Renal cortex interstitium (tissue), 11 donors: Measurements from ENCODE around the gene ELAVL3. TPM values are rescaled to one million over a fixed set of nuclear protein-coding genes. Genes with fewer than 3 reads are reported as not detected.
"Not testable (repeated sequence)": the region's sequence is repeated elsewhere in the genome, so short reads cannot be mapped to it uniquely, and the experiment has no call there.

ENCODE experiments used
- DNase-seq, 11 donors: peaks; one replicate each; pipeline ENCODE4 v3.0.0-alpha.2; 2013; ENCODE audit warnings: low read depth in 9 of 11, low spot score in 4 of 11; ENCODE audit errors: extremely low read depth in 1 of 11
- polyA plus RNA-seq, 3 donors: library from polyadenylated mRNA; unstranded; fragments of 120-200 nt; gene quantifications; one replicate each; pipeline ENCODE4 v1.2.1, GENCODE V29; 2013; ENCODE audit not compliant: insufficient read length in 3 of 3

ELAVL3 gene
- polyA plus RNA-seq, 3 donors, result 0.19 to 0.52 (median 0.20) TPM

- no peak for DNase-seq
Measured at GRCh38 chr19:11495481-11495880, 14.6 kb upstream of the ELAVL3 start.

DNA sequence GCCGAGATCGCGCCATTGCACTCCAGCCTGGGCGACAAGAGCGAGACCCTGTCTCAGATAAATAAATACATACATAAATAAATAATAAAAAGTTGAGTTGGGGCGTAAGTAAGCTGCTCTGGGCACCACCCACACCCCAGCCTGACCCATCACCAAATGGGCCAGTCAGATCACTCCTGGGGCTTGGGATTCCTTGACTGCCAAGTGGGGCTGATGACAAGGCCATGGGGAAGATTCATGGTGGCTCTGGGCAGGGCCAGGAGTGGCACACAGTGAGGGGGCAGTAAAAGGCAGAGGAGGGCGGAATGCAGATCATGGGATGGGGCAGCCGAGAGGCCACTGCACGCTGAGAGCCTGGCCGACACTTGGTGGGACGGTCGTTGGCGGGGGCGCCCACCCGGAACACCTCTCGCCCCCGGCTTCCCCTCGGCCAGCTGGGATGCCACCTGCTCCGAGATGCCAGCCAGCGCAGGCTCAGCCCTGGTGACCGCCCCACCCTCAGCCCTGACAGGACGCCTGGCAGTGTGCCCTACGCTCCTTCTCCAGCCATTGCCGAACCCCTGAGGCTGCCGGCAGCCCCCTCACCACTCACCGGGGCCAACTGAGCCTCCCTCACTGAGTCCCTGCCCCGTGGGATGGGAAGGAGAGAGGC, 13.9 kb upstream of the ELAVL3 start:
- DNase-seq, result no peak

GRCh38 chr19:11489378-11489777, 8.5 kb upstream of the ELAVL3 start:
- no peak for DNase-seq

DNA sequence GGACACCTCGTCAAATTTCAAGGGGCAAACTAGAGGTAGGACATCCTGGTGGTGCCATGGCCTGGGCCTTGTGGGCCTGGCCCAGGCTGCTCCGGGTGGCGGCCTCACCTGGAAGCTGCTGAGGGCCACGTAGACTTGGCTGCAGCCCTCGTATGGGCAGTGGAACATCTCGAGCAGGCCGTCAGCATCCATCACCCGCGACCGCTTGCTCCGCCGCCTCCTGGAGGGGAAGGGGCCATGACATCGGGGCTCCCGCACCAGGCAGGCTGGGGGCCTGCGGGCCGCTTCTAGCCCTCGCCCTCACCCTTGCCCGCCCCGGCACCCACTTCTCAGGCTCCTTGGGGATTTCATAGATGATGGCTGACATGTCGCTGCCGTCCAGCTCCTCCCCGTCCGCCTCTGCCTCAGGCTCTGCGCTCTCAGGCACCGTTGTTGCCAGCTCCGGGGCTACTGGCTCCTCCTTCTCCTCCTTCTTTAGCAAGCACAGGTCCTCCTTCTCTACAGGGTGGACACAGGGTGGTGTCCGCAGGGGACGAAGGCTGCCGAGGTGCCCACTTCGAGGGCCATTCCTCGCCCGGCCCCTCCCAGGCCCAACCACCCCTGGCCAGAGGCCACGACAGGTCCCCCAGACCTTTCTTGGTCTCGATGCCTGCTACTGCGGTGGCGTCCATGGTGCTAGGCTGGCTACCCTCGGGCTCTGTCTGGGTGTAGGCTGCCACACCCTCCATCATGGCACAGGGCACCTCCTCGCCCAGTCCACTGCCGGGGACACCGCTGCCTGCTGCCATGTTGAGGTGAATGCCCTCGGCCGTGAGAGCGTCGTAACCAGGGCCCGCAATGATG, 6.0 kb upstream of the ELAVL3 start:
- DNase-seq, result no peak

GRCh38 chr19:11485245-11485837, 4.5 kb upstream of the ELAVL3 start:
- DNase-seq, result no peak

GRCh38 chr19:11483366-11484111, 2.7 kb upstream of the ELAVL3 start:
- no peak for DNase-seq

- peak in 9 of 11 donors; percentile 40 to 74 (median 65) for DNase-seq
Measured at GRCh38 chr19:11482384-11483050, 1.7 kb upstream of the ELAVL3 start.

DNA sequence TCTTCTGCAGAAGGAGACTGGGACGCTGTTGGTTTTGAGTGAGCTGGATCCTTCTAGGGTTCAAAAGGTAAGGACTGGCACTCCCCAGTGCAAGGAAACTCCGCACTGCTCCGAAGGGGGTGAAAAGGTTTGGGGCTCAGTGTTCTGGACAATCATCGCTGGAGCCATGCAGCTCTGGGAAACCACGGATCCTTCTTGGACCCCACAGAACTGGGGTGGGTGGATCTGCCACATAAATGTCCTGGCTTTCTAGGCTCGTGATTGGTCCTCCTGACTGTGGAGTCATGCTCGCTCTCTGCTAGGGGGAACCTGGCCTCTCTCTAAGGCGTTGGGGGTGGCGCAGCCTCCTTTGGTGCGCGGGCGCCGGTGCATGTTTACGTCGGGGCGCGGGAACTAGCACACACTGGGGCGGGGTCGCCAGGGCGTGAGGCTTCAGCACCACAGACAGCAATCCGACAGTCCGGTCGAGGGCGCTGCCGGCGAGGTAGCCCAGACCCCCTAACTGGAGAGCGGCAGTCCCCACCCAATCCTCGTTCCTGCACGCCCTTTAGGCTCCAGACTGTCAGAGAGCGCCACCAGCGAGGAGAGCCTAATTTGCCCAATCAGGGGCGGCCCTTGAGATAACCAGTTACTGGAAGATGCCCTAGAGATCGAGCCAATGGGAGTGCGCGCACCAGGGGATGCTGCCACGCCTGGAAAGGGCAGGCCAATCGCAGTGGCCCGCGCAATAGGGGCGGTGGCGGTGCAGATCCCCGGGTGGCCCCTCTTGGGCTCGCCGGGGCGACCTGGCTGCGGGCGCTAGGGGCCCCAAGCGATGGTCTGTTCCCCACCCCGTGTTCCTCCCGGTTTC, 913 bp upstream of the ELAVL3 start:
- DNase-seq, result peak in 4 of 11 donors; percentile 33 to 51 (median 44)

- DNase-seq, result no peak
Measured at GRCh38 chr19:11479898-11480714, 740 bp downstream of the ELAVL3 start.

GRCh38 chr19:11479090-11479897, 1.6 kb downstream of the ELAVL3 start:
- DNase-seq, result no peak

GRCh38 chr19:11478167-11479089, 2.4 kb downstream of the ELAVL3 start:
- DNase-seq, result no peak

GRCh38 chr19:11475861-11476260, 5.0 kb downstream of the ELAVL3 start:
- DNase-seq, result no peak

DNA sequence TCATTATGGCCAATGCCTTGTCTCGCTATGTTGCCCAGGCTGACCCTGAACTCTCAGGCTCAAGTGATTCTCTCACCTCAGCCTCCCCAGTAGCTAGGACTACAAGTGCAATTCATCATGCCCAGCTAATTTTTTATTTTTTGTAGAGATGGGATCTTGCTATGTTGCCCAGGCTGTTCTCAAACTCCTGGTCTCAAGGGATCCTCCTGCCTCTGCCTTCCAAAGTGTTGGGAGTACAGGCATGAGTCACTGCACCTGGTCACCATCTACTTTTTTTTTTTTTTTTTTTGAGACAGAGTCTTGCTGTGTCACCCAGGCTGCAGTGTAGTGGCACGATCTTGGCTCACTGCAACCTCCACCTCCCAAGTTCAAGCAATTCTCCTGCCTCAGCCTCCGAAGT, 5.5 kb downstream of the ELAVL3 start:
- not testable (repeated sequence) for DNase-seq

DNA sequence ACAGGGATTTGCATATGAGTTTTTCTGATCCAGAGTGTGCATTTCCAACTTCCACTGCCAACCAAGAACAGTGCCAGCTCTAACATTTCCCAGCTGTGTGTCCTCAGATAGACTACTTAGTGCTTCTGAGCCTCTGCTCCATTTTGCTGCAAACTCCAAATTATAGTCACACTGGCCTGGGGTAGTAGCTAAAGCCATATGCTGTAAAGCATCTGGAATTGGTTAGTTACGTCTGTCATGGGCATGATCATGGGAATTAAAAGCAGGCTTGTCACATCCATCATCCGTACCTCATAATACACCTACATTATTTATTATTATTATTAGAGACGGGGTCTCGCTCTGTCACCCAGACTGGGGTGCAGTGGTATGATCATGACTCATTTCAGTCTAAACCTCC, 7.1 kb downstream of the ELAVL3 start:
- no peak for DNase-seq

DNA sequence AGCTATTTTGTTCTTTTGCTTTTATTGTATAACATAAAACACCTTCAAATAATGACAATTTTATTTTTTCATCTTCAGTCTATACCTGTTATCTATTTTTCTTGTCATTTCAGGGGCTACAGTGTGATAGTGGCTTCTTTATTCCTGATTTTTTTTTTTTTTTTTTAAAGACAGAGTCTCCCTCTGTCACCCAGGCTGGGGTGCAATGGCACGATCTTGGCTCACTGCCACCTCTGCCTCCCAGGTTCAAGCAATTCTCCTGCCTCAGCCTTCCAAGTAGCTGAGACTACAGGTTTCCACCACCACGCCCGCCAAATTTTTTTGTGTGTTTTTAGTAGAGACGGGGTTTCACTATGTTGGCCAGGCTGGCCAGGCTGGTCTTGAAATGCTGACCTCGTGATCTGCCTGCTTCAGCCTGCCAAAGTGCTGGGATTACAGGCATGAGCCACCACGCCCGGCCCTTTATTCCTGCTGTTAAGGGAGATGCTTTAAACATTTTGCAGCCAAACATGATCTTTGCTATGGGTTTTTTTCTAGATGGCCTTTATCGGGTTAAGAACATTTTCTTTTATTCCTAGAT, 12.5 kb downstream of the ELAVL3 start:
- DNase-seq, result not testable (repeated sequence)
